Tibial nerve (tissue), 4 donors: Measurements from ENCODE around the gene UVSSA.

Experiments
- CTCF ChIP-seq, 5 experiments: fragments of 200-600 bp in 3 of 5; fragments of 450-650 bp in 2 of 5; sonication (generic) in 3 of 5; IDR thresholded peaks; one replicate each; pipeline ENCODE4 v1.5.1; 2016 to 2019; ENCODE audit warnings: antibody characterized with exemption in 5 of 5, mild to moderate bottlenecking in 3 of 5, moderate library complexity in 2 of 5
- EP300 ChIP-seq, 2 donors: sonication (generic); formaldehyde crosslinking; IDR thresholded peaks; one replicate each; pipeline ENCODE4 v1.6.1; 2017; ENCODE audit warnings: antibody characterized with exemption in 2 of 2, mild to moderate bottlenecking in 1 of 2

- TF ChIP-seq EP300 (IDR thresholded peaks at IDR 0.05) (no peak), CTCF (IDR thresholded peaks at IDR 0.05) (no peak)
Observed at GRCh38 chr4:1367936-1368289, 20.9 kb downstream of the UVSSA start.
